ENCODE measurements around the gene SPATA13. TPM values are rescaled to one million over a fixed set of nuclear protein-coding genes. Genes with fewer than 3 reads are reported as not detected.
A peak's percentile ranks its signal among the peaks of the same experiment; 100 is the strongest.

Gene SPATA13
- total and polyA plus RNA-seq, 4 experiments from 2014 or later = 43.2 to 110 (median 93.4) TPM

GRCh38 chr13:24187185-24187584 lies 26.7 kb downstream of the SPATA13 start:
- no peak overlapping the region for H3K27ac Mint-ChIP-seq
- Histone ChIP-seq H3K4me3 (ENCODE audit: low read length in 2 of 2) (no peak overlapping the region), H3K27me3 (ENCODE audit: insufficient read depth, low read length) (no peaks in the 10 kb centered on the region), H3K36me3 (ENCODE audit: insufficient read depth, low read length) (no peaks in the 10 kb centered on the region), H3K27ac (ENCODE audit: low read depth, low read length) (no peak overlapping the region), H3K9me3 (ENCODE audit: control insufficient read depth in 1 of 2, low read length in 2 of 2) (no peaks in the 10 kb centered on the region), H3K4me1 (ENCODE audit: insufficient read depth, low read length) (no peaks in the 10 kb centered on the region)
- H3K27me3 Mint-ChIP-seq = no peaks in the 10 kb centered on the region
- peaks cover 1 to 13% (median 5%) of the 10 kb centered on the region in 4 donors for H3K4me1 Mint-ChIP-seq
- DNase-seq = no peak
- POLR2A ChIA-PET (ENCODE audit: partially characterized antibody) = no interaction called here
- peaks cover 0 to under 1% of the 10 kb centered on the region in 2 donors for H3K36me3 Mint-ChIP-seq
- intact Hi-C loops (cut with micrococcal nuclease) = no loop called here
- H3K9me3 Mint-ChIP-seq = peaks cover 0 to 4% (median 1%) of the 10 kb centered on the region in 8 donors
- CTCF ChIA-PET (ENCODE audit: partially characterized antibody) = no interaction called here
- H3K4me3 Mint-ChIP-seq = no peak overlapping the region

DNA sequence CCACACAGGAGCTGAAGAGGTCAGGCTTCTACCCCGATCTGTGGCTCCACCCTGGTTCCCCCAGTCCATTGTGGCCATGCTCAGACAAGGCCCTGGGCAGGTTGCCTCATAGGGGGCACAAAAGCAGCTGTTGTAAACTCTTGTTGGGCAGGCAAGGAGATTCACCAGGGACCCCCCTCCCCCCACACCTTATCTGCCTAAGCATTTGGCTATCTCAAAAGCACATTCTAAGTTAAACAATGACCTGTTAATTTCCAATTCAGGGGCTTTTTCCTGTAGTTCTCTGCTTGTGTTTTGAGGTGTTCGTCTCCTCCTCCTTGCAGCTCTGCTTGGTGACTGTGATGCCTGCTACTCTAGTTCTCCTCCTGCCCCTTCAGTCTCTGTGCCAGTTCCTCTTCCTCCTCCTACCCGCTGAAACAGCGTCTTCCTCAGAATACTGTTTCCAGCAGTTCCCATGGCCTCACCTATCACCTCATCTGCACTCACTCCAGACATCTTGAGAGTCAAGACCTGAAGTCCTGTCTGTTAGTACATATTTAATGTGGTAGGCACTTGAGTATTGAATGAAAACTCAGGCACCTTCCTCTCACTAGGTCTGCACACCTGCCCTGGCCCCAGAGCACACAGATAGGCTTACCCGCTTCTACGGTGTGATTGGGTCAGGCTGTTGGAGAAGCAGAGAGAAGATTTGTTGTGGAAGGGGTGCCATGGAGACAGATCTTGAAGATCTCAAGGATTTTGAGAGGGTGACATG lies 31.7 kb downstream of the SPATA13 start:
- H3K27me3 Mint-ChIP-seq = peaks cover 0 to 1% of the 10 kb centered on the region in 2 donors
- ChIA-PET POLR2A (ENCODE audit: partially characterized antibody) (no interaction called here), CTCF (ENCODE audit: partially characterized antibody) (interaction anchor here (1.5 kb wide), 1 partner anchor 11 kb away, joined by 4 read pairs; no protein-coding TSS in a partner anchor)
- intact Hi-C loops (cut with micrococcal nuclease) = no loop called here
- H3K27ac ChIP-seq (ENCODE audit: low read depth, low read length) = no peak overlapping the region
- H3K9me3 ChIP-seq (ENCODE audit: control insufficient read depth in 1 of 2, low read length in 2 of 2) = no peaks in the 10 kb centered on the region
- no peaks in the 10 kb centered on the region for H3K36me3 Mint-ChIP-seq
- no peak overlapping the region for H3K4me3 Mint-ChIP-seq
- no peak overlapping the region for H3K4me3 ChIP-seq (ENCODE audit: low read length in 2 of 2)
- H3K36me3 ChIP-seq (ENCODE audit: insufficient read depth, low read length) = no peaks in the 10 kb centered on the region
- no peaks in the 10 kb centered on the region for H3K9me3 Mint-ChIP-seq
- peak overlapping the region in 2 of 7 donors; percentile 33 to 85 for H3K27ac Mint-ChIP-seq
- DNase-seq = no peak
- no peaks in the 10 kb centered on the region for H3K27me3 ChIP-seq (ENCODE audit: insufficient read depth, low read length)
- no peaks in the 10 kb centered on the region for H3K4me1 ChIP-seq (ENCODE audit: insufficient read depth, low read length)
- H3K4me1 Mint-ChIP-seq = peaks cover 0 to 7% (median 0%) of the 10 kb centered on the region in 4 donors

- no peak overlapping the region for H3K4me3 Mint-ChIP-seq
- no peaks in the 10 kb centered on the region for H3K27me3 ChIP-seq (ENCODE audit: insufficient read depth, low read length)
- no peaks in the 10 kb centered on the region for H3K4me1 ChIP-seq (ENCODE audit: insufficient read depth, low read length)
- peaks cover 0 to 1% of the 10 kb centered on the region in 2 donors for H3K27me3 Mint-ChIP-seq
- H3K27ac Mint-ChIP-seq = no peak overlapping the region
- no peak overlapping the region for H3K27ac ChIP-seq (ENCODE audit: low read depth, low read length)
- H3K4me1 Mint-ChIP-seq = peaks cover 0 to 2% (median 0%) of the 10 kb centered on the region in 4 donors
- no peaks in the 10 kb centered on the region for H3K9me3 Mint-ChIP-seq
- CTCF ChIA-PET (ENCODE audit: partially characterized antibody) = interaction anchor here (1.5 kb wide), 1 partner anchor 11 kb away, joined by 4 read pairs; no protein-coding TSS in a partner anchor
- DNase-seq = no peak
- H3K36me3 ChIP-seq (ENCODE audit: insufficient read depth, low read length) = no peaks in the 10 kb centered on the region
- H3K4me3 ChIP-seq (ENCODE audit: low read length in 2 of 2) = no peak overlapping the region
- H3K36me3 Mint-ChIP-seq = no peaks in the 10 kb centered on the region
- intact Hi-C loops (cut with micrococcal nuclease) = no loop called here
- H3K9me3 ChIP-seq (ENCODE audit: control insufficient read depth in 1 of 2, low read length in 2 of 2) = no peaks in the 10 kb centered on the region
- POLR2A ChIA-PET (ENCODE audit: partially characterized antibody) = no interaction called here
Observed at GRCh38 chr13:24192811-24193162, 32.3 kb downstream of the SPATA13 start.

GRCh38 chr13:24194447-24194846 lies 33.9 kb downstream of the SPATA13 start:
- H3K27me3 ChIP-seq (ENCODE audit: insufficient read depth, low read length) = no peaks in the 10 kb centered on the region
- H3K36me3 ChIP-seq (ENCODE audit: insufficient read depth, low read length) = no peaks in the 10 kb centered on the region
- Mint-ChIP-seq H3K4me3 (no peak overlapping the region), H3K4me1 (no peaks in the 10 kb centered on the region), H3K36me3 (no peaks in the 10 kb centered on the region), H3K9me3 (no peaks in the 10 kb centered on the region), H3K27me3 (peaks cover 0 to 1% of the 10 kb centered on the region in 2 donors), H3K27ac (no peak overlapping the region)
- POLR2A ChIA-PET (ENCODE audit: partially characterized antibody) = no interaction called here
- no peak overlapping the region for H3K27ac ChIP-seq (ENCODE audit: low read depth, low read length)
- no peaks in the 10 kb centered on the region for H3K4me1 ChIP-seq (ENCODE audit: insufficient read depth, low read length)
- no peaks in the 10 kb centered on the region for H3K9me3 ChIP-seq (ENCODE audit: control insufficient read depth in 1 of 2, low read length in 2 of 2)
- no peak overlapping the region for H3K4me3 ChIP-seq (ENCODE audit: low read length in 2 of 2)
- intact Hi-C loops (cut with micrococcal nuclease) = no loop called here
- CTCF ChIA-PET (ENCODE audit: partially characterized antibody) = interaction anchor here (1.4 kb wide), 1 partner anchor 141 kb away, joined by 4 read pairs; no protein-coding TSS in a partner anchor
- DNase-seq = no peak

DNA sequence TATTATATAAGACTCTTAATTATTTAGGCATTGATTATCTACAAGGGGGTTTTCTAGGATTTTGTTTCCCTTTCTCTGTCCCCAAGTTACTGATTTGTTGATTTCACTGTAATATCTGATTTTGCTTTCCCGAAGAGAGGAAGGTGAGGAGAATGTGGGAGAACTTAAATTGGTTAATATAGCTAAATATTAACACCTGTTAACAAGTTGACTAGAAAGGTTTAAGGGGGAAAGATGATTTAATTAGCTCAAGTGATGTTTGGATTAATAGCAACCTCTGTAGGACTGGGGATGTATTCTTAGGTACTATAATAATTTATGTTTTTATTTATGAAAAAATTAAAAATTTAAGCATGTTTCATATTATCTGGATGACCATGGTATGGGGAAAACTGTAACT lies 35.1 kb downstream of the SPATA13 start:
- no peaks in the 10 kb centered on the region for H3K36me3 ChIP-seq (ENCODE audit: insufficient read depth, low read length)
- Mint-ChIP-seq H3K9me3 (no peaks in the 10 kb centered on the region), H3K4me3 (no peak overlapping the region), H3K36me3 (no peaks in the 10 kb centered on the region), H3K27me3 (peaks cover 0 to 1% of the 10 kb centered on the region in 2 donors), H3K4me1 (no peaks in the 10 kb centered on the region), H3K27ac (no peak overlapping the region)
- H3K27ac ChIP-seq (ENCODE audit: low read depth, low read length) = no peak overlapping the region
- DNase-seq = no peak
- no peaks in the 10 kb centered on the region for H3K27me3 ChIP-seq (ENCODE audit: insufficient read depth, low read length)
- no peak overlapping the region for H3K4me3 ChIP-seq (ENCODE audit: low read length in 2 of 2)
- H3K9me3 ChIP-seq (ENCODE audit: control insufficient read depth in 1 of 2, low read length in 2 of 2) = no peaks in the 10 kb centered on the region
- CTCF ChIA-PET (ENCODE audit: partially characterized antibody) = interaction anchor here (0.8 to 1.3 kb wide), 2 partner anchors 24 to 33 kb away, joined by 3 to 5 read pairs; no protein-coding TSS in a partner anchor
- POLR2A ChIA-PET (ENCODE audit: partially characterized antibody) = no interaction called here
- intact Hi-C loops (cut with micrococcal nuclease) = no loop called here
- H3K4me1 ChIP-seq (ENCODE audit: insufficient read depth, low read length) = no peaks in the 10 kb centered on the region

DNA sequence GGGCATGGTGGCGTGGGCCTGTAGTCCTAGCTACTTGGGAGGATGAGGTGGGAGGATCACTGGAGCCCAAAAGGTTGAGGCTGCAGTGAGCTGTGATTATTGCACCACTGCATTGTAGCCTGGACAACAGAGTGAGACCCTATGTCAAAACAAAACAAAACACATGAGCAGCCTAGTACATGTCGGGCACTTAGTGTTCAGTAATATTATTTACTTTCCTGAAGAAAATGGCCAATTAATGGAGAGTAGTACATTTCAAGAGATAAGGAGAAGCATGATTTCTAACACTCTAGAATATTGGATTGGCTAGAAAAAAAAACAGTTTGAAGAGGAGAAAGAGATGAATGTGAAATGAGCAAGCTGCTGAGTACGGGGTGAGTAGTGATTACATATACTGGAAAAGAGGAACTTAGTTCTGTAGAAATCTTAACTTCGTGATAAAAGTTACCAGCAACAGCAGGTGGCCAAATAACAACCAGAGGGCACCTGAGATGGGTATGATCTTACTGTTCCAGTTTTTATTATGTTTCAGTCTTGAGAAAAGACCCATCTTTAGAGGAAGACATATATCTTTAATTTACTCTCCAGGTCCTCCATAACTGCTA lies 36.2 kb downstream of the SPATA13 start:
- no peak for DNase-seq
- CTCF ChIA-PET (ENCODE audit: partially characterized antibody) = interaction anchor here (0.8 to 1.4 kb wide), 5 partner anchors 23 to 176 kb away, joined by 3 to 5 read pairs (median 3); no protein-coding TSS in a partner anchor
- Mint-ChIP-seq H3K9me3 (no peaks in the 10 kb centered on the region), H3K4me3 (no peak overlapping the region), H3K27me3 (peaks cover 0 to 1% of the 10 kb centered on the region in 2 donors), H3K36me3 (no peaks in the 10 kb centered on the region), H3K27ac (no peak overlapping the region), H3K4me1 (no peaks in the 10 kb centered on the region)
- no peaks in the 10 kb centered on the region for H3K4me1 ChIP-seq (ENCODE audit: insufficient read depth, low read length)
- no peaks in the 10 kb centered on the region for H3K36me3 ChIP-seq (ENCODE audit: insufficient read depth, low read length)
- POLR2A ChIA-PET (ENCODE audit: partially characterized antibody) = no interaction called here
- intact Hi-C loops (cut with micrococcal nuclease) = no loop called here
- no peaks in the 10 kb centered on the region for H3K9me3 ChIP-seq (ENCODE audit: control insufficient read depth in 1 of 2, low read length in 2 of 2)
- no peak overlapping the region for H3K27ac ChIP-seq (ENCODE audit: low read depth, low read length)
- H3K27me3 ChIP-seq (ENCODE audit: insufficient read depth, low read length) = no peaks in the 10 kb centered on the region
- no peak overlapping the region for H3K4me3 ChIP-seq (ENCODE audit: low read length in 2 of 2)

DNA sequence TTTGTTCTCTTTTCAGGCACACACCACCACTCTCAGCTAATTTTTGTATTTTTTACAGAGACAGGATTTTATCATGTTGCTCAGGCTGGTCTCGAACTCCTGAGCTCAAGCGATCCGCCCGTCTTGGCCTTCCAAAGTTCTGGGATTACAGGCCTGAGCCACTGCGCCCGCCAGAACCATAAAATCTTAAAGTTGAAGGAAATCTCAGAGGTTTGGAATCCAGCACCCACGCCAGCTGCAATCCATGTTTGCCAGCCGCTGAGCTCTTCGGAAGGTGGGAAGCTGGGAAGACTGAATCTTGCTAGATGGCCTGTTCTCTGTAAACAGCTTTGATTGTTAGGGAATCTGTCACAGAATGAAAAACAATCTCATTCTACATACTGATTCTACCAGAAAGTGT lies 38.5 kb downstream of the SPATA13 start:
- intact Hi-C loops (cut with micrococcal nuclease) = no loop called here
- ChIA-PET POLR2A (ENCODE audit: partially characterized antibody) (no interaction called here), CTCF (ENCODE audit: partially characterized antibody) (interaction anchor here (0.8 kb wide), 1 partner anchor 53 kb away, joined by 3 read pairs; no protein-coding TSS in a partner anchor)
- Histone ChIP-seq H3K36me3 (ENCODE audit: insufficient read depth, low read length) (no peaks in the 10 kb centered on the region), H3K9me3 (ENCODE audit: control insufficient read depth in 1 of 2, low read length in 2 of 2) (no peaks in the 10 kb centered on the region), H3K4me3 (ENCODE audit: low read length in 2 of 2) (no peak overlapping the region), H3K27ac (ENCODE audit: low read depth, low read length) (no peak overlapping the region), H3K27me3 (ENCODE audit: insufficient read depth, low read length) (no peaks in the 10 kb centered on the region), H3K4me1 (ENCODE audit: insufficient read depth, low read length) (peaks cover 6% of the 10 kb centered on the region)
- peaks cover 3 to 9% (median 6%) of the 10 kb centered on the region in 4 donors for H3K4me1 Mint-ChIP-seq
- H3K27me3 Mint-ChIP-seq = peaks cover 0 to 3% of the 10 kb centered on the region in 2 donors
- no peaks in the 10 kb centered on the region for H3K9me3 Mint-ChIP-seq
- peak overlapping the region in 1 of 7 donors; percentile 18 for H3K27ac Mint-ChIP-seq
- DNase-seq = no peak
- no peaks in the 10 kb centered on the region for H3K36me3 Mint-ChIP-seq
- H3K4me3 Mint-ChIP-seq = no peak overlapping the region

Measured in CD4-positive, alpha-beta memory T cell (primary cell).